DND-41 (cell line): ENCODE data around the gene KRTAP19-8.

Experiments used
- EZH2 ChIP-seq: IDR thresholded peaks from 3 replicates; pipeline ENCODE4 v1.6.1; 2012; ENCODE audit warnings: borderline replicate concordance, low read depth, mild to moderate bottlenecking, moderate library complexity, low read length, inconsistent platforms; ENCODE audit not compliant: severe bottlenecking
- TF ChIP-seq, protein P1 (sequence below): IDR thresholded peaks from 2 replicates; pipeline ENCODE4 v1.5.1; 2012; ENCODE audit warnings: borderline replicate concordance, low read length, moderate library complexity, mild to moderate bottlenecking; ENCODE audit not compliant: poor library complexity, severe bottlenecking; ENCODE audit errors: extremely low read depth

GRCh38 chr21:31011412-31011811 is 26.9 kb downstream of the KRTAP19-8 start:
- TF ChIP-seq, protein P1, sequence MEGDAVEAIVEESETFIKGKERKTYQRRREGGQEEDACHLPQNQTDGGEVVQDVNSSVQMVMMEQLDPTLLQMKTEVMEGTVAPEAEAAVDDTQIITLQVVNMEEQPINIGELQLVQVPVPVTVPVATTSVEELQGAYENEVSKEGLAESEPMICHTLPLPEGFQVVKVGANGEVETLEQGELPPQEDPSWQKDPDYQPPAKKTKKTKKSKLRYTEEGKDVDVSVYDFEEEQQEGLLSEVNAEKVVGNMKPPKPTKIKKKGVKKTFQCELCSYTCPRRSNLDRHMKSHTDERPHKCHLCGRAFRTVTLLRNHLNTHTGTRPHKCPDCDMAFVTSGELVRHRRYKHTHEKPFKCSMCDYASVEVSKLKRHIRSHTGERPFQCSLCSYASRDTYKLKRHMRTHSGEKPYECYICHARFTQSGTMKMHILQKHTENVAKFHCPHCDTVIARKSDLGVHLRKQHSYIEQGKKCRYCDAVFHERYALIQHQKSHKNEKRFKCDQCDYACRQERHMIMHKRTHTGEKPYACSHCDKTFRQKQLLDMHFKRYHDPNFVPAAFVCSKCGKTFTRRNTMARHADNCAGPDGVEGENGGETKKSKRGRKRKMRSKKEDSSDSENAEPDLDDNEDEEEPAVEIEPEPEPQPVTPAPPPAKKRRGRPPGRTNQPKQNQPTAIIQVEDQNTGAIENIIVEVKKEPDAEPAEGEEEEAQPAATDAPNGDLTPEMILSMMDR = no peak
- TF ChIP-seq EZH2 = no peak
